NB4 (cell line): Measurements from ENCODE around the gene RGS17.

Experiments used
- MYC ChIP-seq: IDR thresholded peaks from 2 replicates; pipeline ENCODE4 v1.6.1; 2011; ENCODE audit warnings: low read depth, low read length
- POLR2A ChIP-seq: IDR thresholded peaks from 2 replicates; pipeline ENCODE4 v1.6.1; 2011; ENCODE audit warnings: mild to moderate bottlenecking; ENCODE audit not compliant: insufficient read length; ENCODE audit errors: extremely low read depth
- TF ChIP-seq, protein P1 (sequence below): IDR thresholded peaks from one replicate; pipeline ENCODE4 v1.5.1; 2012; ENCODE audit warnings: low read depth, low read length
- TF ChIP-seq, protein P2 (sequence below): IDR thresholded peaks from 2 replicates; pipeline ENCODE4 v1.6.1; 2011; ENCODE audit warnings: low read depth, low read length

DNA sequence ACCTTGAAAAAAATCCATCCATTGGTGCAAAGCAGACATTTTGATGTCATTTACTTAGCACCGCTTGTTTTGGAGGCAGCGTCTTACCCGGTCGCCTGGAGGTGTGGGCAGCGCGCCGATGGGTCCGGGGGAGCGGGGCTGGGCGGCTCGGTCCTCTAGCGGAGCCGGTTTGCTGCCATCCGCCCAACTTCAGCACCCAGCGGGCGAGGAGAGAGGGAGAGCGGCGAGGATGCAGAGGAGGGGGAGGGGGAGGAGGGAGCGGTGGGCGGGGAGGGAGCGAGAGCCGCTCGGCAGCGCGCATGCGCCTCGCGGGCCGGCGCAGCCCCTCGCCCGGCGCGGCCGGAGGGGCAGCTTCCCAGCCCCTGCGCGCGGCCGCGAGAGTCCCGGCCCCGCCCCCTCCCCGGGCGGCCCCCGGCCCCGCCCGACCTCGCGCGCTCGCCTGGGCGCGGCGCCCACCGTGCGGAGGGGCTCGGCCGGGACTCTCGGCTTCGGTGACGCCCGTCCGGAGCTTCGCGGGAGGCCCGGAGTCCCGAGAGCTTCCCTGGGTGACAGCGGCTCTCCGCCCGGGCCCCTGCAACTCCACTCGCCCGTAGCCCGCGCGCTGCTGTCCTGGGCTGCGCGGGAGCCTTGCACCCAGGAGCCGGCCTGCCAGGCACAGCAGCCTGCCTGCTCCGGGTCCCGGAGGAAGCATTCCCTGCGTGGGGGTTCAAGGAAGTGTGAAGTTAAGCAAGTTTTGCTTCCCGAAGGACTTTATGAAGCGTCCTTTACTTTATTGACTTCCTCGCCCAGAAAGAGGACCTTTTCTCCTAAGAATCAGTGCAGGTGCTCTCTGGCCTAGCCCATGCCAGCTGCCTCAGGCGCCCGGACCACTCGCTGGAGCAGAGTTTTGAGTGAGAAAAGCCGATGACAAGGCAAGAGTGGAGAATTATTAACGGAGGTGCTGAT is at the start of gene RGS17:
- TF ChIP-seq, protein P1, sequence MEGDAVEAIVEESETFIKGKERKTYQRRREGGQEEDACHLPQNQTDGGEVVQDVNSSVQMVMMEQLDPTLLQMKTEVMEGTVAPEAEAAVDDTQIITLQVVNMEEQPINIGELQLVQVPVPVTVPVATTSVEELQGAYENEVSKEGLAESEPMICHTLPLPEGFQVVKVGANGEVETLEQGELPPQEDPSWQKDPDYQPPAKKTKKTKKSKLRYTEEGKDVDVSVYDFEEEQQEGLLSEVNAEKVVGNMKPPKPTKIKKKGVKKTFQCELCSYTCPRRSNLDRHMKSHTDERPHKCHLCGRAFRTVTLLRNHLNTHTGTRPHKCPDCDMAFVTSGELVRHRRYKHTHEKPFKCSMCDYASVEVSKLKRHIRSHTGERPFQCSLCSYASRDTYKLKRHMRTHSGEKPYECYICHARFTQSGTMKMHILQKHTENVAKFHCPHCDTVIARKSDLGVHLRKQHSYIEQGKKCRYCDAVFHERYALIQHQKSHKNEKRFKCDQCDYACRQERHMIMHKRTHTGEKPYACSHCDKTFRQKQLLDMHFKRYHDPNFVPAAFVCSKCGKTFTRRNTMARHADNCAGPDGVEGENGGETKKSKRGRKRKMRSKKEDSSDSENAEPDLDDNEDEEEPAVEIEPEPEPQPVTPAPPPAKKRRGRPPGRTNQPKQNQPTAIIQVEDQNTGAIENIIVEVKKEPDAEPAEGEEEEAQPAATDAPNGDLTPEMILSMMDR, result no peak
- TF ChIP-seq POLR2A (no peak), MYC (no peak)
- TF ChIP-seq, protein P2, sequence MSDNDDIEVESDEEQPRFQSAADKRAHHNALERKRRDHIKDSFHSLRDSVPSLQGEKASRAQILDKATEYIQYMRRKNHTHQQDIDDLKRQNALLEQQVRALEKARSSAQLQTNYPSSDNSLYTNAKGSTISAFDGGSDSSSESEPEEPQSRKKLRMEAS, result no peak
